Activated B cell treated with CpG ODN at 0.5 μM for 24 hours (primary cell): Measurements from ENCODE around the gene CTNNA2. TPM values are rescaled to one million over a fixed set of nuclear protein-coding genes. Genes with fewer than 3 reads are reported as not detected.

Source experiments
- ATAC-seq: fragments of 200-7000 bp; cut with Tn5 transposase; one replicate; pipeline ENCODE4 v1.10.0; 2021; ENCODE audit warnings: low read depth, mild to moderate bottlenecking, moderate library complexity
- CTCF ChIA-PET: fragments of 350-600 bp; sonication (Branson Sonifier 250); formaldehyde crosslinking; loops from one replicate; lab custom pipeline; 2021; ENCODE audit warnings: antibody characterized with exemption; lab: Charles Lee
- POLR2A ChIA-PET: fragments of 350-600 bp; sonication (Branson Sonifier 250); formaldehyde crosslinking; loops from one replicate; lab custom pipeline; 2021; ENCODE audit warnings: antibody characterized with exemption; lab: Charles Lee
- DNase-seq: peaks from one replicate; pipeline ENCODE4 v3.0.0; 2022
- H3K27ac Mint-ChIP-seq: one replicate; pipeline ENCODE4 v1.8.0; 2020; ENCODE audit warnings: mixed read lengths
- H3K27me3 Mint-ChIP-seq: one replicate; pipeline ENCODE4 v1.8.0; 2021; ENCODE audit warnings: mixed read lengths
- H3K36me3 Mint-ChIP-seq: one replicate; pipeline ENCODE4 v1.8.0; 2021; ENCODE audit warnings: low read depth, mixed read lengths
- H3K4me1 Mint-ChIP-seq: one replicate; pipeline ENCODE4 v1.8.0; 2021; ENCODE audit warnings: mixed read lengths
- H3K4me3 Mint-ChIP-seq: one replicate; pipeline ENCODE4 v1.8.0; 2020; ENCODE audit warnings: mild to moderate bottlenecking, mixed read lengths
- H3K9me3 Mint-ChIP-seq: one replicate; pipeline ENCODE4 v1.8.0; 2020; ENCODE audit warnings: mixed read lengths
- intact Hi-C: fragments of 100-400 bp; cut with micrococcal nuclease; formaldehyde crosslinking; loops from one replicate; pipeline ENCODE4 v1.15.1; 2024
- total RNA-seq: library from RNA; stranded (reverse); gene quantifications from 2 replicates; pipeline ENCODE4 v1.2.3, GENCODE V29; 2022
- TF ChIP-seq, protein P1 (sequence below): fragments of 200-600 bp; IDR thresholded peaks from one replicate; pipeline ENCODE4 v1.8.0; 2022; ENCODE audit warnings: antibody characterized with exemption, mild to moderate bottlenecking

The CTNNA2 gene
- total RNA-seq, 1 donor from 2014 or later: not detected

- ChIA-PET POLR2A (no interaction called here), CTCF (no interaction called here)
- Mint-ChIP-seq H3K27ac (no peak overlapping the region), H3K4me3 (no peak overlapping the region), H3K9me3 (peaks cover 2% of the 10 kb centered on the region), H3K27me3 (no peaks in the 10 kb centered on the region), H3K4me1 (no peaks in the 10 kb centered on the region), H3K36me3 (no peaks in the 10 kb centered on the region)
- TF ChIP-seq, protein P1, sequence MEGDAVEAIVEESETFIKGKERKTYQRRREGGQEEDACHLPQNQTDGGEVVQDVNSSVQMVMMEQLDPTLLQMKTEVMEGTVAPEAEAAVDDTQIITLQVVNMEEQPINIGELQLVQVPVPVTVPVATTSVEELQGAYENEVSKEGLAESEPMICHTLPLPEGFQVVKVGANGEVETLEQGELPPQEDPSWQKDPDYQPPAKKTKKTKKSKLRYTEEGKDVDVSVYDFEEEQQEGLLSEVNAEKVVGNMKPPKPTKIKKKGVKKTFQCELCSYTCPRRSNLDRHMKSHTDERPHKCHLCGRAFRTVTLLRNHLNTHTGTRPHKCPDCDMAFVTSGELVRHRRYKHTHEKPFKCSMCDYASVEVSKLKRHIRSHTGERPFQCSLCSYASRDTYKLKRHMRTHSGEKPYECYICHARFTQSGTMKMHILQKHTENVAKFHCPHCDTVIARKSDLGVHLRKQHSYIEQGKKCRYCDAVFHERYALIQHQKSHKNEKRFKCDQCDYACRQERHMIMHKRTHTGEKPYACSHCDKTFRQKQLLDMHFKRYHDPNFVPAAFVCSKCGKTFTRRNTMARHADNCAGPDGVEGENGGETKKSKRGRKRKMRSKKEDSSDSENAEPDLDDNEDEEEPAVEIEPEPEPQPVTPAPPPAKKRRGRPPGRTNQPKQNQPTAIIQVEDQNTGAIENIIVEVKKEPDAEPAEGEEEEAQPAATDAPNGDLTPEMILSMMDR: no peak
- intact Hi-C loops: no loop called here
- DNase-seq (no peak), ATAC-seq (no peak)
Measured at GRCh38 chr2:80113399-80113798, 600.5 kb downstream of the CTNNA2 start.

GRCh38 chr2:80114812-80115211 lies 602.0 kb downstream of the CTNNA2 start:
- DNase-seq (no peak), ATAC-seq (no peak)
- Mint-ChIP-seq H3K4me3 (no peak overlapping the region), H3K27ac (no peak overlapping the region), H3K4me1 (no peaks in the 10 kb centered on the region), H3K36me3 (no peaks in the 10 kb centered on the region), H3K27me3 (no peaks in the 10 kb centered on the region), H3K9me3 (no peaks in the 10 kb centered on the region)
- intact Hi-C loops: no loop called here
- CTCF ChIA-PET: no interaction called here
- TF ChIP-seq, protein P1: no peak
- POLR2A ChIA-PET: no interaction called here

GRCh38 chr2:80117401-80117800 lies 604.5 kb downstream of the CTNNA2 start:
- ChIA-PET CTCF (no interaction called here), POLR2A (no interaction called here)
- DNase-seq: no peak
- Mint-ChIP-seq H3K4me1 (no peaks in the 10 kb centered on the region), H3K4me3 (no peak overlapping the region), H3K36me3 (no peaks in the 10 kb centered on the region), H3K27ac (no peak overlapping the region), H3K9me3 (no peaks in the 10 kb centered on the region), H3K27me3 (no peaks in the 10 kb centered on the region)
- TF ChIP-seq, protein P1: no peak
- intact Hi-C loops: no loop called here
- ATAC-seq: no peak

DNA sequence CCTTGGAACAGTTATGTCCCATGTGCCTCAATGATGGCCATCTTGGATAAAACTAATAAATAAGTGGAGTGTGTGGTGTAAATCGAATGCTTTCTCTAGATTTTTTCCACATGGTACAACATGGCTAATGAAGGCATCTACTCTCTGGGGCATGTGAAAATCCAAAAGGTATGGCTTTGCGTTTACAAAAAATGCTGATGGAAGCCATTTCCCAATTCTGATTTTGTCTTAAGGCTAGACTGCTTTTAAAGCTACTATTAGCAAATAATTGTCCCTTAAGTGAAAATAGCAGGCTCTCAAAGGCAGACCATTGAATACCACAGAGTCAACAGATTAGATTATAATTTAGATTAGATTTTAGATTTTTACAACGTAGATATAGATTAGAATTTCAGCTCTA lies 608.0 kb downstream of the CTNNA2 start:
- ChIA-PET CTCF (no interaction called here), POLR2A (no interaction called here)
- Mint-ChIP-seq H3K27ac (no peak overlapping the region), H3K4me3 (no peak overlapping the region), H3K36me3 (no peaks in the 10 kb centered on the region), H3K4me1 (no peaks in the 10 kb centered on the region), H3K9me3 (no peaks in the 10 kb centered on the region), H3K27me3 (no peaks in the 10 kb centered on the region)
- DNase-seq (no peak), ATAC-seq (no peak)
- TF ChIP-seq, protein P1: no peak
- intact Hi-C loops: no loop called here

- Mint-ChIP-seq H3K4me3 (no peak overlapping the region), H3K27ac (no peak overlapping the region), H3K9me3 (no peaks in the 10 kb centered on the region), H3K4me1 (no peaks in the 10 kb centered on the region), H3K27me3 (no peaks in the 10 kb centered on the region), H3K36me3 (no peaks in the 10 kb centered on the region)
- CTCF ChIA-PET: no interaction called here
- DNase-seq: no peak
- POLR2A ChIA-PET: no interaction called here
- TF ChIP-seq, protein P1: no peak
- ATAC-seq: no peak
- intact Hi-C loops: no loop called here
Measured at GRCh38 chr2:80122675-80123074, 609.8 kb downstream of the CTNNA2 start.
